ENCODE results near the gene CCNJL.

The CCNJL gene

DNA sequence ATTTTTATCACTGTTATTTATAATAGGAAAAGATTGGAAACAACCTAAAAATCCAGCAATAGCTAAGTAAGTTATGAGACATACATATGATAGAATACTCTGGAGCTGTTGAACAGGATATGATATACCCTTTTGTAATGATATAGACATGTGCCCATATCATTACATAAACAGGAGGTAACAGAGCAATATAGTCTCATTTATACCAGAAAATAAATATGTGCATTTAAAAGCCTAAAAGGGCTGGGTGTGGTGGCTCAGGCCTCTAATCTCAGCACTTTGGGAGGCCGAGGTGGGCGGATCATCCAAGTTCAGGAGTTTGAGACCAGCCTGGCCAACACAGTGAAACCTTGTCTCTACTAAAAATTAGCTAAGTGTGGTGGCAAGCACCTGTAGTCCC lies 85.4 kb downstream of the CCNJL start:
- Histone ChIP-seq H3K27me3 (ENCODE audit: insufficient read depth, low read length) (no peaks in the 10 kb centered on the region), H3K36me3 (ENCODE audit: insufficient read depth, low read length) (no peaks in the 10 kb centered on the region), H2AFZ (ENCODE audit: low read length, unreplicated experiment) (no peak overlapping the region), H3K4me1 (ENCODE audit: control insufficient read depth, insufficient read depth, low read length, unreplicated experiment) (peaks cover 16% of the 10 kb centered on the region), H3K79me2 (ENCODE audit: control insufficient read depth, insufficient read depth, low read length, unreplicated experiment) (no peaks in the 10 kb centered on the region), H3K4me3 (ENCODE audit: low read depth, low read length) (no peak overlapping the region), H3K27ac (ENCODE audit: low read depth, low read length) (peak overlapping the region; percentile 15; the same call in 1 of the 2 replicates)

- H3K79me2 ChIP-seq (ENCODE audit: control insufficient read depth, insufficient read depth, low read length, unreplicated experiment), result no peaks in the 10 kb centered on the region
- no peak overlapping the region for H3K27ac ChIP-seq (ENCODE audit: low read depth, low read length)
- H3K4me1 ChIP-seq (ENCODE audit: control insufficient read depth, insufficient read depth, low read length, unreplicated experiment), result no peaks in the 10 kb centered on the region
- H3K36me3 ChIP-seq (ENCODE audit: insufficient read depth, low read length), result no peaks in the 10 kb centered on the region
- no peak overlapping the region for H2AFZ ChIP-seq (ENCODE audit: low read length, unreplicated experiment)
- H3K4me3 ChIP-seq (ENCODE audit: low read depth, low read length), result no peak overlapping the region
- H3K27me3 ChIP-seq (ENCODE audit: insufficient read depth, low read length), result peaks cover 6% of the 10 kb centered on the region; the same call in 1 of the 2 replicates
Measured at GRCh38 chr5:160221082-160221481, 91.3 kb downstream of the CCNJL start.

DNA sequence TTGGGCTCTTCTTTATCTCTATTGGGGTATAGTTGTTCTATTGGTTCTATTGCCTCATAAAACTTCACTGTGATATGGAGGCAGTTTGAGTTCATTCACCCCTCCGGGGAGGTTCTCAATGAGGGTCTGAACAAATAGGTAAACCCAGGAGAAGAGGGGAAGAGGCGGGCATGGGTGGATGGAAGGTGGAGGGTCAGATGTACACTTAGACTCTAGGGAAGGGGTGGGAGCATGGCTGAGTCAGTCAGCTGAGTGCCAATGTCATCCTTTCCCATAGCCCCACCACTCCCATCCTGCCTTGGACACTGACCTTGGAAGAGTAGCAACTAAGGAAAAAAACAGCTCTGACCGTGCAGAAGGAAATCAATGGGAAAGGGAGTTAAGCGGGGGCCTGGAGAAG lies 93.0 kb downstream of the CCNJL start:
- peaks cover 6% of the 10 kb centered on the region; the same call in 1 of the 2 replicates for H3K27me3 ChIP-seq (ENCODE audit: insufficient read depth, low read length)
- no peaks in the 10 kb centered on the region for H3K79me2 ChIP-seq (ENCODE audit: control insufficient read depth, insufficient read depth, low read length, unreplicated experiment)
- H3K36me3 ChIP-seq (ENCODE audit: insufficient read depth, low read length), result no peaks in the 10 kb centered on the region
- H3K4me1 ChIP-seq (ENCODE audit: control insufficient read depth, insufficient read depth, low read length, unreplicated experiment), result no peaks in the 10 kb centered on the region
- H2AFZ ChIP-seq (ENCODE audit: low read length, unreplicated experiment), result no peak overlapping the region
- H3K4me3 ChIP-seq (ENCODE audit: low read depth, low read length), result no peak overlapping the region
- no peak overlapping the region for H3K27ac ChIP-seq (ENCODE audit: low read depth, low read length)

DNA sequence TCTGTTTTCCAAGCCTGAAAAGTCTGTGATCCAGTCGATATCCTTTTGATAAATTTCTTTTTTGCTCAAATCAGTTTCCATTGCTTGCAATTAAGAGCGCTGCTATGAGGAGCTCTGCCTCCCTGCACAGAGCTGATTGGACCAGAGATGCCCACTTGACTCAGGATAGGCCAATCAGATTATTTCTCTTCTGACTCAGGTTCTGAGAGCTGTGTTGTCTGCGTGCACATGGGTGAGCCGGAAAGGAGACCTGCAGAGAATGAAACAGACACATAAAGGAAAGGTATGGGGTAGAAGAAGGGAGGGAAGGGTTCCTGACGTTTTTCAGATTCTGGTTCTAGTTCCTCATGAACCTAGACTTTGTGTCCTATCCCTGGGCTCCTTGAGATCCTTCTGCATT lies 98.8 kb downstream of the CCNJL start:
- no peaks in the 10 kb centered on the region for H3K79me2 ChIP-seq (ENCODE audit: control insufficient read depth, insufficient read depth, low read length, unreplicated experiment)
- H3K4me1 ChIP-seq (ENCODE audit: control insufficient read depth, insufficient read depth, low read length, unreplicated experiment), result no peaks in the 10 kb centered on the region
- H3K27me3 ChIP-seq (ENCODE audit: insufficient read depth, low read length), result peaks cover 6% of the 10 kb centered on the region; the same call in 1 of the 2 replicates
- no peak overlapping the region for H3K27ac ChIP-seq (ENCODE audit: low read depth, low read length)
- no peak overlapping the region for H3K4me3 ChIP-seq (ENCODE audit: low read depth, low read length)
- H2AFZ ChIP-seq (ENCODE audit: low read length, unreplicated experiment), result no peak overlapping the region
- no peaks in the 10 kb centered on the region for H3K36me3 ChIP-seq (ENCODE audit: insufficient read depth, low read length)

GRCh38 chr5:160211352-160211751 lies 101.0 kb downstream of the CCNJL start:
- no peaks in the 10 kb centered on the region for H3K27me3 ChIP-seq (ENCODE audit: insufficient read depth, low read length)
- no peaks in the 10 kb centered on the region for H3K4me1 ChIP-seq (ENCODE audit: control insufficient read depth, insufficient read depth, low read length, unreplicated experiment)
- H3K4me3 ChIP-seq (ENCODE audit: low read depth, low read length), result no peak overlapping the region
- H3K27ac ChIP-seq (ENCODE audit: low read depth, low read length), result no peak overlapping the region
- H3K79me2 ChIP-seq (ENCODE audit: control insufficient read depth, insufficient read depth, low read length, unreplicated experiment), result no peaks in the 10 kb centered on the region
- H2AFZ ChIP-seq (ENCODE audit: low read length, unreplicated experiment), result no peak overlapping the region
- no peaks in the 10 kb centered on the region for H3K36me3 ChIP-seq (ENCODE audit: insufficient read depth, low read length)

DNA sequence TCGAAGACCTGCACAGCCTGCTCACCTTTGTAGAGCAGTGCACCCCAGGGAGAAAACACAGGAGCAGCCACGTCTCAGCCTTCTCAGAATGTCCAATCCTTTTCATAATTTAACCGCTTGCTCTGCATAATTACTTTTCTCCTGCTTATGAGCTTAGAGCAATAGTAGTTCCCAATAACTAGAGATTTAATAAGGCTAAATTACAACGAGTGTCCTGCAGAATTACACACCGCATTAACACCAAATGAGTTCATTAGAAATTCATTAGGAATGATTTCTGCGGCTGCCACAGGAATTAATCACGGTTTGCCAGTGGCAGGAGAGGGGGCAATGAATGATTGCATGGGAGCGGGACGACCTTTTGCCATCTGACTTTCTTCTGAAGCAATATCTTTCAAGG lies 101.8 kb downstream of the CCNJL start:
- Histone ChIP-seq H3K27ac (ENCODE audit: low read depth, low read length) (no peak overlapping the region), H3K4me3 (ENCODE audit: low read depth, low read length) (no peak overlapping the region), H3K36me3 (ENCODE audit: insufficient read depth, low read length) (no peaks in the 10 kb centered on the region), H2AFZ (ENCODE audit: low read length, unreplicated experiment) (no peak overlapping the region), H3K4me1 (ENCODE audit: control insufficient read depth, insufficient read depth, low read length, unreplicated experiment) (no peaks in the 10 kb centered on the region), H3K27me3 (ENCODE audit: insufficient read depth, low read length) (no peaks in the 10 kb centered on the region), H3K79me2 (ENCODE audit: control insufficient read depth, insufficient read depth, low read length, unreplicated experiment) (no peaks in the 10 kb centered on the region)

GRCh38 chr5:160209917-160210316 lies 102.4 kb downstream of the CCNJL start:
- no peaks in the 10 kb centered on the region for H3K79me2 ChIP-seq (ENCODE audit: control insufficient read depth, insufficient read depth, low read length, unreplicated experiment)
- H3K27ac ChIP-seq (ENCODE audit: low read depth, low read length), result no peak overlapping the region
- H3K36me3 ChIP-seq (ENCODE audit: insufficient read depth, low read length), result no peaks in the 10 kb centered on the region
- H3K4me3 ChIP-seq (ENCODE audit: low read depth, low read length), result no peak overlapping the region
- H3K4me1 ChIP-seq (ENCODE audit: control insufficient read depth, insufficient read depth, low read length, unreplicated experiment), result no peaks in the 10 kb centered on the region
- H3K27me3 ChIP-seq (ENCODE audit: insufficient read depth, low read length), result no peaks in the 10 kb centered on the region
- H2AFZ ChIP-seq (ENCODE audit: low read length, unreplicated experiment), result no peak overlapping the region

DNA sequence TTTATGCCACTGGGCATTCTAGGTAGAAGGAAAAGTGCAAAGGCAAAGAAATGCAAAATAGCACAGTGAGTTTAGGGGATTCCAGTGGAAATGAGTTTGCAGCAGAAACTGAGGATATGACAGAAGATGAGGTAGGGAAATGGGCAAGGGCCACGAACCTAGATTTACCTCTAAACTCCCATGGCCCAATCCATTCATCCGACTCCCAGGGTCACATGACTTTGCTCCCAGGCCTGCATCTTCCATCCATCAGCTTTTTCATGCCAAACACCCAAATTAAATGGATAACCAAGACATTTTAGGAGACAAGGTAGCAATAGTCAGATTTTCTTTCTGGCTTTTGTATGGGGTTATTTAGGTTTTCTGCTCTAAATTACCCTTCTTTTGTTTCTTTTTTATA lies 105.3 kb downstream of the CCNJL start:
- Histone ChIP-seq H3K27ac (ENCODE audit: low read depth, low read length) (no peak overlapping the region), H3K4me3 (ENCODE audit: low read depth, low read length) (no peak overlapping the region), H3K4me1 (ENCODE audit: control insufficient read depth, insufficient read depth, low read length, unreplicated experiment) (no peaks in the 10 kb centered on the region), H3K27me3 (ENCODE audit: insufficient read depth, low read length) (no peaks in the 10 kb centered on the region), H3K36me3 (ENCODE audit: insufficient read depth, low read length) (no peaks in the 10 kb centered on the region), H3K79me2 (ENCODE audit: control insufficient read depth, insufficient read depth, low read length, unreplicated experiment) (no peaks in the 10 kb centered on the region), H2AFZ (ENCODE audit: low read length, unreplicated experiment) (no peak overlapping the region)
